ENCODE data around the gene KLHL12.
A peak's percentile ranks its signal among the peaks of the same experiment; 100 is the strongest.

The KLHL12 gene

DNA sequence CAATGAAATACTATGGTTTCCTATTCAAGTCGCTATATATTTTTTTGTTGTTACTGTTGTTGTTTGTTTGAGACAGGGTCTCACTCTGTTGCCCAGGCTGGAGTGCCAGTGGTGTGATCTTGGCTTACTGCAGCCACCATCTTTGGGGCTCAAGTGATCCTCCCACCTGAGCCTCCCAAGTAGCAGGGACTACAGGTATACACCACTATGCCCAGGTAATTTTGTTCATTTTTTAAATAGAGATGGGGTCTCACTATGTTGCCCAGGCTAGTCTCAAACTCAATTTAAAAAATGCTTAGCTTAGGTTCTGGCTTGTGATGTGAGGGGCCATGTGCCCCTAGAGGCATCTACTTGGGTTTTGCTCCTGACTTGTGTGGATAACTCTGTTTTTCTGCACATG lies 47.9 kb downstream of the KLHL12 start:
- no peak for DNase-seq

GRCh38 chr1:202873026-202873425 lies 54.0 kb downstream of the KLHL12 start:
- no peak for DNase-seq

DNA sequence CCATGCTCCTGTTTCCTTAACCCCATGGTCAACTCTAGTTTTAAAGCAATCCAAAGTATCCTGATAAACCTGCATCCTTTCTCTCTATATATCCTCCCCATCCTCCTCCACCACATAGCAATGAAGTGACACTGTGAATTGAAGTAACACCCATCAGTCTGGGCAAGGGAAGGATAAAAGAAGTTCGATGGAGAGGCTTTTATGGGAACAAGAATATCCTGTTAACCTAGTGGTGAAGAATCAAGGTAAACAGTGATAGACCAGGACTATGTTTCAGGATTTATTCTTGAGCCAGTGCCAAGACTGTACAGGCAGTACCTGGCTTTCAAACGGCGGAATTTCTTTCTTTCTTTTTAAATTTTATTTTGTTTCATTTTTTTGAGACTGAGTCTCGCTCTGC lies 55.7 kb downstream of the KLHL12 start:
- no peak for DNase-seq

DNA sequence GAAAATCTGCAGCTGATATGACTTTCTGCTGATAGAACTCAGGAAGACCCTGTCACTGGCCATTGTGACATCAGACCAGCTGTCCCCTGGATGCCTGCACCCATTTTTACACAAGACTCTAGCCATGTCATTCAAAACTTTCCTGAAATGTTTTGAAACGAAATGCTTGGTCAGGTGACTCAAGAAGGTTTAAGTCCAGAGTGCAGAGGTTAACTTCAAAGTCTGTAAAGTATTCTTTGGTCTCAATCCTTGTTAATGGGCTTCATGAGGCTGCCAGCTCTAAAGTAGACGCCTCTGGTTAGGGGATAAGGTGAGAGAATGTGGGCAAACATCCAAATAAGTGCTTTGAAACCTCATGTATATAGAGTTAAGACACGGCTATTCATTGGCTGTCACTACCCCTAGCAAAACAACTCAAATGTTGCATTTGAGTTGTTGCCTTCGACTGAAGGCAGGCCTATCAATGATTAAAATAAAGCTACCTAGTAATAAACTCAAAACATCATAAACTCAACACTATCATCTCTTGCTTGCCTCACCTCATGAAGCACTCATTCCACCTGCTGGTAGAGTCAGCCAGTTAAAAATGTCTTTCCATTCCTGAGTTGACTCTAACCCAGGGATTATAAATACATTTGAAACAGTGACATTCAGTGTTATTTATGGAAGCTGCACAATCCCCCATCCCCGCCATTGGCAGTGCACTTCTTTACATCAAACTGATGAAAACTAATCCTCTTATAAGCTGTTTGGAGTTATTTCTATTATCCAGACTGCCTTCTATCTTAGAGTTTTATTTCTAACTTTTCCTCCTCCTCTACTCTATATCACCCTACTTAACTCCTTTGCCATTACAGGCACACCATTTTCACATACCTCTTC lies 64.1 kb downstream of the KLHL12 start:
- no peak for DNase-seq

DNA sequence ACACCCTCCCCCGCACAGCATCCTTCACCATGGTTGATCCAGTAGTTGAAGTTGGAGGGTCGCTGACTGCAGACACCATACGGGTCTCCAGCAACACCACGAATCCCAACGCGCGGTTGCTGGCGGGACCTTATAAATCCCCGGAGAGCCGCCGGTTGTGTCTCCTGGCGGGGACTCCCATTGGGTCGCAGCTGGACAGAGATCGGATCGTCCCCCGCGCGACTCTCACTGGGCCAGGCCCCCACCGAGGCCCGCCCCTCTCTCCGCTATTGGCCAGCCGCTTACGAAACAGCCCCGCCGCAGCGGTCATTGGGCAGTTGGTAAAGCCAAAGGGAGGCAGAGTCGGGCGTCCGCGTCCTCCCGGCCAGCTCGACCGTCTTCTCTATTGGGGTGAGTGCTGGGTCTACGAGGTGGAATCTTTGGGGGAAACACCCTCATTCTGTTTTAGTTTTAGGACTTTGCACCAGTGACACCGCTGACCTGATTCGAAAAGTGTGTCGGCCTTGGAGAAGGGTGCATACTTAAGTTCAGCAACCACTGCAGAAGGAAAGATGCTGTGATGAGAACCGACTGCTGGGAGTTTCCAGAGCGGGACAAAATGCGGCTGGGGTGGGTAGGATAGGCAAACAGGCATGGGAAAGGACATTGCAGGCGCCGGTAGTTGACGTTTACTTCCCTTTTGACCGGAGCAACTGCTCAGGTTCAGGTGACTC lies 65.5 kb downstream of the KLHL12 start:
- DNase-seq: peak; percentile 27

DNA sequence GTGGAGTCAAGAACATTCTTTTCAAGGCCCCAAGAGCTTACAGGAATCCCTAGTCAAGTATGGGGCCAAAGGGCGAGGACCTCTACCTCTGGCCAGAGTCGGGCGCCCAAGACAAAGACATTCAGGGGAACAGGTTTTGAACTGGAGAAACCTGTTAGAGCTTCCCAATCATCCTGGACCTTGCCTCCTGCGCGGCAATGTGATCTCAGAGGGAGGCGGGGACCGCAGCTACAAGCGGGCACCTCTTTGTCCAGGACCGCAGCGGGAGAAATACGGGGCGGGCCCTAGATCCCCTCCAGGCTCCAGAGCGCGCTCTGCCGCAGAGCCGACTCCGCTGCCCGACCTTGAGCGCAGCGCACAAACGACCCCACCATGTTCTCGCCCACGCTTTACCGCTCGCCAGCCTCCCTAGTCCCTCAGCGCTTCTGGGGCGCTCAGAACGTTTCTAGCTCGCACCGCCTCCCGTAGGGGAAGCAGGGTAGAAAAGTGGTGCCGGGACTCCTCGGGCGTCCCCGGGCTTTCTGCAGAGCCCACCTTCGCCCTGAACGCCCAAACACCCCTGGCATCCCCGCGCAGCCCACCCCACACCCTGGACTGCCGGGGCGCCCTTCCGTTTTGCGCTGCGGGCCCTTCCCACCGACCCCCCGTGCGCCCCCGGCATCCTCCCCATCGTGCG lies 66.2 kb downstream of the KLHL12 start:
- peak; percentile 8 for DNase-seq

DNA sequence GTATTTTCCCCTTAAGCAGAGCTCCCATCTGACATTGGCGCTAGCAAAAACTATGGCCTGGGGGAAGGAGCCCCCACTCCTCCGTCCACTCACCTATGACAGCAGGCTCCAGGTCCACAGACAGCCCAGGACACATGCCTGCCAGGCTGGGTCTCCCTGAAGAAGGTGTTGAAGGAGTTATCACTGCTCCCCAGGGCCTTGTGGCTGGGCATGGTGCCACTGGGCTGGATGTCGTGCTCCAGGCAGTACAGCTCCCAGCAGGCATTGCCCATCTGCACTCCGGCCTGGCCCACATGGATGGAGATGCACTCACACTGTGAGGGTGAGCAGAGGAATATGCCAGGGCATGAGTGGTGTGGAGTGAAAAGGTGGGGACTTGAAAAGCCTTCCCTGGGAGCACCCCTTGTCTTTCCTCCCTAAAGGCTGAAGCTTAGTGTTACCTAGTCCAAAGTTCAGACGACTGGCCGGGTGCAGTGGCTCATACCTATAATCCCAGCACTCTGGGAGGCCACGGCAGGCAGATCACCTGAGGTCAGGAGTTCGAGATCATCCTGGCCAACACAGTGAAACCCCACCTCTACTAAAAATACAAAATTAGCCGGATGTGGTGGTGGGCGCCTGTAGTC lies 68.1 kb downstream of the KLHL12 start:
- DNase-seq: no peak

DNA sequence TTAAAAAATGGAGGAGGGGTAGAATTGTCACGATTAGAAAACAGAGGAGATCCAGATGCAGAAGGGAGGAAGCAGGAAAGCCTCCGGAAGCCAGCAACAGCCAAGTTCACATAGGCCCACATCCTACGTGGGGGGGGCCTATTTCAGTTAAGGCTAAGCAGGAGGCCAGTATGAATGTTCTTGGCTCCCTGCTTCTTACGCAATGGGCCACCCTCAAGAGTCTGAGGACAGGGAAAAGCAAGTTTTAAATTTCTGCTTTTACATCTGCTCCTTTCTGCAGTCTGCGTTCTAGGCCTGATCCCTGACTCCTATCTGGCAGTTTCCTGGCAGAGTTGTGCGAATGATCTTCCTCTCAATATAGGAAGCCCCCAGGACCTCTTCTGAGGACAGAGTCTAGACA lies 68.7 kb downstream of the KLHL12 start:
- DNase-seq: no peak

- no peak for DNase-seq
Measured at GRCh38 chr1:202857136-202857610, 69.9 kb downstream of the KLHL12 start.

- DNase-seq: no peak
Measured at GRCh38 chr1:202856014-202856413, 71.0 kb downstream of the KLHL12 start.

GRCh38 chr1:202854787-202855186 lies 72.2 kb downstream of the KLHL12 start:
- no peak for DNase-seq

GRCh38 chr1:202852163-202852904 lies 74.7 kb downstream of the KLHL12 start:
- peak; percentile 40 for DNase-seq

DNA sequence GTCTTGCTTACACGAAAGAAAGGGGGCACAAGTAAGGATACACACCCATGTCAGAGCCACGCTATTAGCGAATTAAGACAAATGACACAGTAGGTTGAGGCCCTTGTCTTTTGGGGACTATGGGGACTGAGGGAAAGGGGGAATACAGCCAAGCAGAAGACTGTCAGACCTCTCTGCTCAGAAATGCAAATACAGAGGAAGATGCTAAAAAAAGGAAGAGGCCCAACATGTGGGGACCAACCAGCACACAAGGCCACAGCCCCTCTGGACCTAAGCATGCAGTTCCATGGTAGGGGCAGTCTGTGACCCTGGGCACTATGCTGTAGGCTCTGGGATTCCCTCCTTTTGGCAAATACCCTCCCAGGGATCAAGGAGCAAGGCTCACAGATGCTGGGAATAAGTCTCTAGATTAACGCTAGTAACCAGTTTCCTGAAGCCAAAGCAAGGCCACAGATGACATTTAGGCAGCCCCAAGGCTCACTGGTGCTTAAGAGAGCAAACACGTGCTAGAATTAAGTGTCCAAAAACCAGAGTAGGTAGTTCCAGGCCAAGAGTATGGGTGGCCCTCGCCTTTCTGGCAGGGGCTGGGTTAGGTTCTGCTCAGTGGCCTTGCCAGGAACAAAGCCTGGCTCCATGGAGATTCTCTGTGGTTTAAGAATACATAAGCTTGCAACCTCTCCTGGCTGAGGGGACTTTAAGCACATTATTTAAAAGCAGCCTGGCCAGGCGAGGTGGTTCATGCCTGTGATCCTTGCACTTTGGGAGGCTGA lies 76.3 kb downstream of the KLHL12 start:
- DNase-seq: no peak

DNA sequence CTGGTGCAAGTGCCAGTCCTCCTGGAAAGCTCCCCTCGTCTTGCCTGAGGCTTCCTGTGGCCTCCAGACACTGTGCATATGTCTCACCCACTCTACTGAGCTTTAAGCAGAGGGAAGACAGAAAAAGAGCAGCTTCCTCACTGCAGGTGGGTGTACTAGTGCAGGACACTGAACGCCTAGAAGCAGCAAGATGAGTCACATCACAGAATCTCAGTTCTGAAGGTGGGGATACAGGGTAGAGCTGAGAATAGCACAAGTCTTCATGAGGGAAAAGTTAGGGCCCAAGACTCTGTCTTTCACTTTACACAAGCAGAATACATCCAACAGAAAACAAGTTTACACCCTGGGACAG lies 78.9 kb downstream of the KLHL12 start:
- DNase-seq: no peak

DNA sequence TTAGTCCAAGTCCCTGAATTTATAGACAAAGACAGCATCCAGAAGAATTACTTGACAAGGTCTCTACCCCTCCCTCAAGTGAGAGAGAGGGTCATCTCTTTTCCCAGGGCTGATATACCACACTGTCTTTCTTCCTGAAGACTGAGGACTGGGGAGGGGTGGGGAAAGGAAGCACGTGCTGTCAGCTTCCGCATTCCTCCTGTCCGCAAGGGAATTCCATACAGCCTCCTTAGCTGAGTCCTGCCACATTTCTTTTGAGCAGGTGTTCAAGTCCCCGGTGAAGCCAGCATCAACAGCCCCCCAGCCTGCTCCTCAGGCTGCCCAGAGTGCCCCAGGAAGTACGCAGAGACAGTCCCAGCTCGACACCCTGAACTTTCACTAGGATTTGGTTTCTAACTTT lies 82.1 kb downstream of the KLHL12 start:
- no peak for DNase-seq

DNA sequence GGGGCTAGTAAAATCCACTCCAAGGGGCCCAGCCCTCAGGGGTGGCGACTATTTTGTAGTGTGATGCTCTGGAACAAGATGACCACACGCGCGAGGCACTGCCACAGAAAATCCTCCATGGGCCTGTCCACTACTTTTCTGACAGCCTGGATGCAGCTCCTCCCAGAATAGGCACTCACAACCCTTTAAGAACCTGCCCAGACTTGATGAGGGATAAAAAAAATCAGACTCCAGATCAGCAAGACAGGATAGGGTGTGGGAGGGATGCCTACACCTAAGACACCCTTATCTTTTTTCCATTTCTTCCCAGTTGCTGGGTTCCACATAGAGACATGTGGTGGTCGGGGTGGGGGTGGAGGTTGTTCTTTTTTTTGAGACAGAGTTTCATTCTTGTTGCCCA lies 82.8 kb downstream of the KLHL12 start:
- DNase-seq: no peak

- no peak for DNase-seq
Measured at GRCh38 chr1:202843081-202843480, 84.0 kb downstream of the KLHL12 start.
